HFF-Myc (cell line): ENCODE measurements around the gene STK39.

ENCODE experiments used
- DNase-seq: peaks from one replicate; pipeline ENCODE4 v3.0.0-alpha.2; 2011; ENCODE audit warnings: low read depth; ENCODE audit errors: extremely low read depth
- H3K4me3 ChIP-seq: replicated peaks from 2 replicates; pipeline ENCODE4 v1.5.1; 2011; ENCODE audit warnings: low read depth, mild to moderate bottlenecking, control low read depth, low read length
- CTCF ChIP-seq: IDR thresholded peaks from 2 replicates; pipeline ENCODE4 v1.5.1; 2012; ENCODE audit warnings: mild to moderate bottlenecking, low read depth, low read length, control low read depth; ENCODE audit errors: missing control alignments

STK39 gene

GRCh38 chr2:168155046-168155445 is 92.3 kb downstream of the STK39 start:
- TF ChIP-seq CTCF = no peak
- DNase-seq = no peak

GRCh38 chr2:168152902-168153530 is 94.4 kb downstream of the STK39 start:
- H3K4me3 ChIP-seq = no peak overlapping the region
- no peak for DNase-seq
- TF ChIP-seq CTCF = no peak

More at GRCh38 chr2:168155046-168155445, 92.3 kb downstream of the STK39 start:
- H3K4me3 ChIP-seq = no peak overlapping the region

- DNase-seq = no peak
- TF ChIP-seq CTCF = no peak
- no peak overlapping the region for H3K4me3 ChIP-seq
These were observed 97.4 kb downstream of the STK39 start for GRCh38 chr2:168149986-168150385.

GRCh38 chr2:168149150-168149974 is 98.0 kb downstream of the STK39 start:
- H3K4me3 ChIP-seq = no peak overlapping the region
- no peak for TF ChIP-seq CTCF
- DNase-seq = no peak

GRCh38 chr2:168147830-168148794 is 99.3 kb downstream of the STK39 start:
- TF ChIP-seq CTCF = no peak
- no peak overlapping the region for H3K4me3 ChIP-seq
- no peak for DNase-seq
